Hematopoietic multipotent progenitor cell (in vitro differentiated cells): ENCODE data around the gene SMIM8. TPM values are rescaled to one million over a fixed set of nuclear protein-coding genes. Genes with fewer than 3 reads are reported as not detected.

ENCODE experiments used
- DNase-seq, 3 donors: peaks; one replicate each; pipeline ENCODE4 v3.0.0-alpha.2; 2011 to 2015; ENCODE audit warnings: low read depth in 2 of 3, low spot score in 2 of 3
- total RNA-seq: library from RNA; depleted of rRNA; stranded (reverse); fragments of >200 nt; gene quantifications from one replicate; pipeline ENCODE4 v1.2.3, GENCODE V29; 2012

Gene SMIM8
- total RNA-seq, 1 donor: 3.5 TPM

GRCh38 chr6:87333591-87334181 lies 11.3 kb downstream of the SMIM8 start:
- peak in 1 of 3 donors; percentile 10 for DNase-seq

GRCh38 chr6:87334683-87335082 lies 12.3 kb downstream of the SMIM8 start:
- DNase-seq: no peak

GRCh38 chr6:87336367-87336766 lies 14.0 kb downstream of the SMIM8 start:
- DNase-seq: no peak

GRCh38 chr6:87340230-87340629 lies 17.8 kb downstream of the SMIM8 start:
- no peak for DNase-seq

- no peak for DNase-seq
Observed at GRCh38 chr6:87341158-87341557, 18.8 kb downstream of the SMIM8 start.

DNA sequence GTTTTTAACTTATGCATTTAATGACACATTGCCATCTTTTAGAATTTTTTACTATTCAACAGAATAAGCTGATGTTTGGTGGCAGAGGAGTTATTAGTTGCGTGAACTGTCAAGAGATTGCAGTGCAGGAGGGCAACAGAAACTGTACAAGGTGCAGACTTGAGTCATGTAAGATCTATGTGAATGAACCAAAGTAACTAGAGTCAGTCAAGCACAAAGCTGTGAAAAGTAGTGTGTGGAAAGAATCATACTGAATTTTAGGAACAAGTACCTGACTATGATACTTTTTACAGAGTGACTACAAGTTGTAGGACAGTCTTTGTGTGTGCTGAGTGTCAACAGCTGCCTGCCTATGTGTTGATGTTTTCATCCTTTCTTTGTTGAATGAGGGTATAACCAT lies 19.5 kb downstream of the SMIM8 start:
- DNase-seq: no peak

DNA sequence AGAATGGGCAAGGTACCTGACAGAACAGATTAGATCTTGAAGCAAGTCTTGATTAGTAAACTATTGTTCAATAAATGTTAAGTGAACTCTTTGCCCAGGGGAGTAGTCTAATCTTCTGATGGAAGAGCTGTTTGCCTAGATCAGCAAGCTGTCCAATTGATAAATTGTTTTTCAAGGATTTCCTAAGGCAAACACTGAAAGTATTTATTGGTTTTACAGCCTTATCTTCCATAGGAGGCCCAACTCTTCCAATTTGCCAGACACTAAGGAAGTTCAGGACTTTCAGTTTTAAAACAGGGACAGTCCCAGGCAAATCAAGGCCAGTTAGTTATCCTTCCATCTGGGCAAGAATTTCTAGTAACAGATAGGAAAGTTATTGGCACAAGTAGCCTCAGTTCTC lies 20.4 kb downstream of the SMIM8 start:
- DNase-seq: no peak

DNA sequence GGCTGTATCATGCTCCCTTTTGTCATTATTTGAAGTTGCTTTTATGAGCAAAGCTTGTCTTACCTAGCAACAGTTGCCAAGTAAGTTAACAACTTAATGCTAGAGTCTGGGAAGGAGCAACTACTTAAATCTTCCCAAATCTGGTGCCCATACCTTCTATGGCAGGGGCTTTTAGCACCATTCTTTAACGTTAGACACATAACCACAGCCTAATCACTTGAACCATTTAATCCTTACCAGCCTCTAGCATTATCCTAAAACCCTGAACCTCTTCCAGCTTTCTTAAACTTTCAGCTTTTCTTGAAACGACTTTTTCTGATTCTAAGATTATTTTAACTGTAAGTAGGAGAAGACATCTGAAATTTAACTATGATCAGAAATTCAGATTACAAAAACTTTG lies 22.3 kb downstream of the SMIM8 start, which contains the start of gene C6orf163:
TSS of gene C6orf163 (plus strand) at position 83 of the 400 bp plus-strand sequence. CDS start at position 370, 287 bp downstream.
- DNase-seq: no peak

DNA sequence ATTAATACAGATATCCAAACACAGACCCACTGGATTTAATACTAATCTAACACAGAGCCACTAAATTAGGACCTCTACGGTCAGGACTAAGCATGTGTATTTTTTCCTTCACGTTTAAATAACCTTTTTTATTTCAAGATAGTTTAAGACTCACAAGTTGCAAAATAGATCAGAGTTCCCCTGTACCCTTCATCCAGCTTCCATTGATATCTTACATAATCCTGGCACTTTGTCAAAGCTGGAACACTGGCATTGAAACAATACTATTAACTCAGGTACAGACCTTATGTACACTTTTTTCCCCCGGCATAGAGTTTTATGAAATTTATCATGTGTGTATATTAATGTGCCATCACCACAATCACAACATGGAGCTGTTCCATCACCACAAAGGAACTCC lies 24.3 kb downstream of the SMIM8 start:
- no peak for DNase-seq

DNA sequence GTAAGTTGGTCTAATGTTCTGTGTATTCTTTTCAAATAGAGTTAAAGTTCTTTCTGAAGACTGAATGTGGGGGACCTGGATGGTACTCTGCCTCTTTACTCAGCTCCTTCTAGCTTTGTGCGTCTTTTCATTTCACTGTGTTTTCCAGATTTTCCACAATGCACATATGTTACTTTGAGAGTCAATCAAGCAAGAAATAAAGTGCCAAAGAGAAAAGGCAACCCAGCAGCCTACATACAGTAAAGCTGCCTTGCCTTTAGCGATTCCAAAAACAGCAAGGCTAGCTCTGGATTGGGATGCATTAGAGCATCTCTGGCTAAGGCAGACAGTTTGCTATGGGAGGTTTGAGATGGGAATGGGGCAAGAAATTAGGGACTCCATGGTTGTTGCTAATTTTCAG lies 27.5 kb downstream of the SMIM8 start:
- no peak for DNase-seq

- DNase-seq: no peak
Observed at GRCh38 chr6:87350516-87350915, 28.1 kb downstream of the SMIM8 start.

DNA sequence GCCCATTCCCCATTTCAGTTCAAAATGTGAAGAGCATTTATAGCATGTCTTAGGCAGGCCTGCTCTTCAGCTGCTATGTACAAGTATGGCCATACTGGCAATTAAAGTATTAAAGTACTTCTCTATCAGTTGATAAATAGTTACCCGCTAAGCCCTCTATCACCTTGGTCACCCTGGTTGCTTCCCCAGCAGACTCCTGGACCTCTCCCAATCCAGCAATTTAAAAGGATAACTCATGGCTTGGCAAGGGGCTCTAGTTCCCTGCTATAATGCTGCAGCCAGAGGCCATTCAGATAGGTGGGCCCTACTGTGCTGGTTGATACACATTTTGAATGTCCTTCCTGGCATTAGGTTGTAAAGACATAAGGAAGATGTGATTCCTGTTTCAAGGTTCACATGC lies 29.2 kb downstream of the SMIM8 start:
- DNase-seq: no peak

GRCh38 chr6:87356181-87356580 lies 33.8 kb downstream of the SMIM8 start:
- DNase-seq: no peak

DNA sequence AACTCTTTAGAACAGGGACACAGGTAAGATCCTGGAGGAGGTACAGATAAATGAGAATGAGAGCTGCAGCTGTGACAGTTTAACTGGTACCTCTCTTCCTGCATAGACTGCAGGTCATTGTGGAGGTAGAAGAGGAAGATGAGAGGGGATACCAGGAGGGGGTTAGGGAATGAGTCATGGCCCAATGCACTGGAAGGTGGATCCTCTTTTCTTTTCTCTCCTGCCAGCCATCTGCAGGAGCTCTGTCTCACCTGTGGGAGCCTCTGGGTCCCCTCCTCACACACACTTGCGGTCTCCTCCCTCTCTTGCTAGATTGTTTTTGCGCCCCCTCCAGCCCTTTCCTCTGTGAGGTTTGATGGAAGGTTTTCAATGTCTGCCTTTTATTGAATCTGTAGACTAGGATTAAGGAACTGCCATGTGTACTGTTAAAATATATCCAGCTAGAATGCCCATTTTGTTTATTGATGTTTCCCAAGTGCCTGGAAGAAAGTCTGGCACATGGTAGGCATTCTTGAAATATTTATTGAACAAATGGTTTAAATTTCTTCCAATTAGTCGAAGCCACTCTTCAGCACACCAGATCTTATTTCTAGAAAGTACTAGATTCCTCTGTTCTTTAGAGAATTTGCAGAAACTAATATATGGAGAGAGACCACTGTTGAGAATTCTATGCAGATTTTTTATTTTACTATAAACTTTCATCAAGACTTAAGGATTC lies 35.2 kb downstream of the SMIM8 start:
- no peak for DNase-seq

GRCh38 chr6:87364602-87365252 lies 42.3 kb downstream of the SMIM8 start:
- peak in 2 of 3 donors; percentile 6 to 8 for DNase-seq

DNA sequence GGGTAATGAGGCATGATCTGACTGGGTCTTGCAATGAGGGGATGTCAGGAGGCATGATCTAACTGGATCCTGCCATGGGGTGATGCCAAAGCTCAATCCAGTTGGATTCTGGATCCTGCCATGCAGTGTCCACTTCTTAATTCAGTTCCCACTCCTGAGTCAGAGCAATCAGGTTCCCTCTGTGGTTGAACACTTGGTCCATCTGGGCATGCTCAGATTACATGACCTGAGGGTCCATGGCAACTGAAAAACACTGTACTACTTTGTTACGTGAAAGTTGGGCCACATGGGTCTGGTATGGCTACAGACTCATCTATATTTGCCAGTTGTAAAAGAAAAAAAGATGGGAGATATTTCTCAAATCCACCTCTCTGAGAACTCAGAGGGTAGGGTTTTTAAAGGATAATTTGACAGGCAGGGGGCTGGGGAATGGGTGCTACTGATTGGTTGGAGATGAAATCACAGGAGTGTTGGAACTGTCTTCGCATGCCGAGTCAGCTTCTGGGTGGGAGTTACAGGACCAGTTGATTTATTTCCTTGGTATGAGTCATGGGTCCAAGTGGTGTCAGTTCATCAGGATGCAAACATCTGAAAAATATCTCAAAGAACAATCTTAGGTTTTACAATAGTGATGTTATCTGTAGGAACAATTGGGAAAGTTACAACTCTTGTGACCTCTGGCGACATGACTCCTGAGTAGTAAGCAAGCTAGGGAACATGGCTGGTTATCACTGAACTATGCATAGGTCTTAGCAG lies 43.9 kb downstream of the SMIM8 start:
- DNase-seq: no peak

GRCh38 chr6:87366899-87367298 lies 44.5 kb downstream of the SMIM8 start:
- DNase-seq: no peak

GRCh38 chr6:87373377-87373776 lies 51.0 kb downstream of the SMIM8 start:
- DNase-seq: no peak

DNA sequence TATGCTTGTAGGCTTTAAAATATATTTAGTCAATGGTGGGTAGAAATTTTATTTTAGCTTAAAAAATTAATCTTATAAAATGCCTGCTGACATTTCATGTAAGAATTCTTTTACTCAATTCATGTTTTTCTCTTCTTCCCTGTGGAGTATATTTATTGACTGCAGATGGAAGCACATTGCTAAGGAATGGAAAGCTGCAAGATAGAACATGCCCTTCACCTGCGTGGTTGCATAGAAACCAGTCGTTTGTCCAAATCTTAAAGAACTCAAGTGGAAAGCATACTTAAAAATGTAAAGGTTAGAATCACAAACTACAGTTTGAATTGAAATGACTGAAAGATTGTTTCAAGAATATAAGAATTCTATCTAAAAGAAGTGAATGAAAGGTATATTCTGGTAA lies 52.9 kb downstream of the SMIM8 start:
- DNase-seq: no peak

DNA sequence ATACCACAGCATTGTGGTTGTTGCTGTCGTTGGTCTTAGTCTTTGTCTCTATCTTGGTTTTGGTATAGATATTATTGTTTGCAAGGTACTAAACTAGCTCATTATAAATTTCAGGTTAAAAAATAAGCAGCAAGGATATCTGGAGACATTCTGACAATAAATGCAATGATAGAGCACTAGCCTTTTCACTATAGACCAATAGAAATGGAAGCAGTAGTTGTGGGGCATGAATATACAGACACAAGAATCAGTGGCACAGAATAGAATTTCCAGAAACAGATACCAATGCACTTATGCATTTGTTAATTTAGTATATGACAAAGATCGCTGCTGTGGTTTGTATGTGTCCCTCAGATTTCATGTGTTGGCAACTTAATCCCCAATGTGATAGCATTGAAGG lies 54.3 kb downstream of the SMIM8 start:
- DNase-seq: no peak

GRCh38 chr6:87378947-87379346 lies 56.6 kb downstream of the SMIM8 start:
- no peak for DNase-seq
